A549 (cell line): ENCODE measurements around the gene SLC35F3. TPM values are rescaled to one million over a fixed set of nuclear protein-coding genes. Genes with fewer than 3 reads are reported as not detected.
"Not testable (repeated sequence)": the region's sequence is repeated elsewhere in the genome, so short reads cannot be mapped to it uniquely, and the experiment has no call there.

ENCODE experiments used
- ATAC-seq, 2 experiments: fragments of 200-7000 bp in 1 of 2; fragments of >200 bp in 1 of 2; cut with Nextera tagmentation in 1 of 2; cut with Tn5 transposase in 1 of 2; 3 replicates each; pipeline versions ENCODE4 v1.8.0 to v1.9.1; 2018 to 2020; ENCODE audit warnings: mild to moderate bottlenecking in 1 of 2, moderate library complexity in 1 of 2
- CTCF ChIA-PET: fragments of 300-600 bp; sonication (Branson Sonifier 250); formaldehyde crosslinking; extraction: SDS; loops from one replicate; lab custom pipeline; 2021; ENCODE audit warnings: antibody characterized with exemption, inconsistent platforms; lab: Yijun Ruan, JAX
- POLR2A ChIA-PET: fragments of 350-600 bp; formaldehyde crosslinking; extraction: SDS; loops from one replicate; lab custom pipeline; 2021; ENCODE audit warnings: antibody characterized with exemption, inconsistent platforms; lab: Yijun Ruan, JAX
- DNase-seq, 2 experiments: peaks; one replicate each; pipeline versions ENCODE4 v3.0.0 to v3.0.0-alpha.2; 2011 to 2016; ENCODE audit warnings: low read depth in 1 of 2, low spot score in 1 of 2
- FAIRE-seq: peaks from 2 replicates; lab custom pipeline; 2011; peaks lifted over from hg19 to GRCh38; lab: Jason Lieb, UNC
- H3K27ac ChIP-seq, 2 experiments: fragments of >200 bp; sonication (Bioruptor Twin); formaldehyde crosslinking; 3 replicates each; pipeline ENCODE4 v1.5.1; 2016 to 2017
- H3K4me1 ChIP-seq: fragments of >200 bp; sonication (Bioruptor Twin); formaldehyde crosslinking; 3 replicates; pipeline ENCODE4 v1.6.1; 2016
- H3K4me2 ChIP-seq: fragments of >200 bp; sonication (Bioruptor Twin); formaldehyde crosslinking; 3 replicates; pipeline ENCODE4 v1.6.1; 2016
- H3K4me3 ChIP-seq: fragments of >200 bp; sonication (Bioruptor Twin); formaldehyde crosslinking; 3 replicates; pipeline ENCODE4 v1.5.1; 2016
- H3K9me3 ChIP-seq: fragments of >200 bp; sonication (Bioruptor Twin); formaldehyde crosslinking; 3 replicates; pipeline ENCODE4 v1.6.1; 2016
- BCL3 ChIP-seq: fragments of >200 bp; sonication (Bioruptor Twin); formaldehyde crosslinking; IDR thresholded peaks from 3 replicates; pipeline ENCODE4 v1.6.1; 2016
- CHD4 ChIP-seq: fragments of 200-600 bp; sonication (generic); IDR thresholded peaks from 2 replicates; pipeline ENCODE4 v1.6.1; 2016; ENCODE audit warnings: antibody characterized with exemption, mild to moderate bottlenecking, borderline replicate concordance
- E2F6 ChIP-seq: IDR thresholded peaks from 2 replicates; pipeline ENCODE4 v1.6.1; 2012; ENCODE audit warnings: low read depth, borderline replicate concordance
- EHMT2 ChIP-seq: fragments of 200-600 bp; sonication (generic); IDR thresholded peaks from 2 replicates; pipeline ENCODE4 v1.6.1; 2016; ENCODE audit warnings: antibody characterized with exemption, low read depth, mild to moderate bottlenecking, moderate library complexity
- FOSB ChIP-seq: fragments of 250-450 bp; sonication (Bioruptor Pico); IDR thresholded peaks from 2 replicates; pipeline ENCODE4 v1.5.0; 2020; ENCODE audit warnings: mild to moderate bottlenecking, moderate library complexity
- HMGXB4 ChIP-seq: fragments of 250-450 bp; sonication (Bioruptor Pico); IDR thresholded peaks from 2 replicates; pipeline ENCODE4 v1.5.0; 2021; ENCODE audit warnings: mild to moderate bottlenecking, moderate library complexity, borderline replicate concordance
- JUN ChIP-seq, 2 experiments: fragments of >200 bp; sonication (Bioruptor Twin); formaldehyde crosslinking; IDR thresholded peaks; 2 replicates in 1 of 2; 3 replicates in 1 of 2; pipeline ENCODE4 v1.6.1; 2016 to 2017
- JUNB ChIP-seq: fragments of >200 bp; sonication (Bioruptor Twin); formaldehyde crosslinking; IDR thresholded peaks from 2 replicates; pipeline ENCODE4 v1.6.1; 2016
- RNF2 ChIP-seq: fragments of 200-600 bp; sonication (generic); IDR thresholded peaks from 2 replicates; pipeline ENCODE4 v1.6.1; 2016; ENCODE audit warnings: low read depth, mild to moderate bottlenecking, antibody characterized with exemption, moderate library complexity, borderline replicate concordance
- TFCP2L1 ChIP-seq: fragments of 250-450 bp; sonication (Bioruptor Pico); IDR thresholded peaks from 2 replicates; pipeline ENCODE4 v1.5.0; 2021; ENCODE audit warnings: mild to moderate bottlenecking
- ZSCAN20 ChIP-seq: fragments of 250-450 bp; sonication (Bioruptor Pico); IDR thresholded peaks from 2 replicates; pipeline ENCODE4 v1.8.0; 2022; ENCODE audit warnings: mild to moderate bottlenecking, moderate library complexity
- WGBS: methylation state at CpG from one replicate; pipeline ENCODE4 v1.1.6; 2017; ENCODE audit errors: missing lambda C conversion rate; 5-methylcytosine and 5-hydroxymethylcytosine counted together
- polyA plus RNA-seq, 4 experiments: library from polyadenylated mRNA; depleted of rRNA in 3 of 4; stranded (reverse); fragments of >200 nt; fragmentation: RNase III in 1 of 4; extraction: RNeasy Plus Mini Kit Qiagen cat#74134 plus additional on column Dnase treatment in 1 of 4; gene quantifications; 2 replicates in 3 of 4; 3 replicates in 1 of 4; pipeline ENCODE4 v1.2.3, GENCODE V29; 2011 to 2017

Gene SLC35F3
- polyA plus RNA-seq, 2 of the 4 experiments (the other 2 are of a cell fraction): 5.5 to 7.8 TPM

DNA sequence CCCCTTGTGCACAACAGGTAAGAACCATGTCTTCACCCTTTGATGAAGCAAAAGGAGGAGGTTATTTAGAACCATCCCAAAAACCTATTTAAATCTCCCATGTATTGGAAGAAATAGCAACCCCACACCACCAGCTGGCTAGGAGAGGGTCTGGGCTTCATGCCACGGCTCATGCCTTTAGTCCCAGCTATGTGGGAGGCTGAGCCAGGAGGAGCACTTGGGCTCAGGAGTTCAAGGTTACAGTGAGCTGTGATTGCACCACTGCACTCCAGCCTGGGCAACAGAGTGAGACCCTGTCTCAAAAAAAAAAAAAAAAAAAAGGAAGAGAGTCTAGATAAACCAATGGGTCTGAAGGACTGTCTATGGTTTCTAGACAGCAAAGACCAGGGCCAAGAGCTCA lies 270.9 kb downstream of the SLC35F3 start:
- WGBS: 67% methylated on average over 1 of the region's 1 CpG
- DNase-seq (no peak), FAIRE-seq (no peak), ATAC-seq (no peak)
- ChIA-PET CTCF (interaction anchor here (1.5 to 1.6 kb wide), 2 partner anchors 13 to 61 kb away, joined by 4 to 6 read pairs; no protein-coding TSS in a partner anchor), POLR2A (no interaction called here)
- Histone ChIP-seq H3K27ac (no peak overlapping the region), H3K4me1 (no peaks in the 10 kb centered on the region), H3K4me3 (no peak overlapping the region), H3K9me3 (peaks cover 4% of the 10 kb centered on the region; the same call in 1 of the 3 replicates), H3K4me2 (no peak overlapping the region)
- TF ChIP-seq JUN (IDR thresholded peaks at IDR 0.05): no peak
- TF ChIP-seq FOSB (CRISPR knock-in tag): no peak

DNA sequence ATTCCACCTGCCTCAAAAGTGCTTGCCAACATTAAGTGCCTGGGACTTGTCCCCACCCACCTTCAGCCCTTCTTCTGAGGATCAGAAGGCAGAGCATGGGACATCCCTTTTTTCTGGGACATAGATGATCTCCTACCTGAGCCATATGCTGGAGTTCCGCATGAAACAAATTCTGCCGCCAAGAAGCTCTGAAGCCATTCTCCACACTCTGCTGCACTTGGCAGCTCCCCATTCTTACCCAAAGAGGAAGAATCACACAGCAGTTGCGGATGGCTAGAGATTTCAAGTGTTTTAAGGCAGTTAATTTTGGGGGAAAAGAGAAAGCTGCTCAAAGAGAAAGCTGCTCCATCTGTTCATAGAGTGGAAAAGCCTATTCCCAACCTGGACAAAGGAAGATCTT lies 271.5 kb downstream of the SLC35F3 start:
- ATAC-seq: no peak
- CTCF ChIA-PET: interaction anchor here (1.0 to 1.6 kb wide), 3 partner anchors 9 to 61 kb away, joined by 4 to 6 read pairs (median 4); no protein-coding TSS in a partner anchor
- no peak for TF ChIP-seq HMGXB4 (CRISPR knock-in tag)
- no peak for TF ChIP-seq RNF2
- no peak for TF ChIP-seq JUNB
- no peak for TF ChIP-seq ZSCAN20
- no peak for TF ChIP-seq FOSB (CRISPR knock-in tag)
- TF ChIP-seq, all 56 proteins: peak for 0
- no peak for FAIRE-seq
- DNase-seq: no peak
- peaks cover 4% of the 10 kb centered on the region; the same call in 1 of the 3 replicates for H3K9me3 ChIP-seq
- POLR2A ChIA-PET: no interaction called here
- 98% methylated on average over 3 of the region's 3 CpGs for WGBS
- H3K4me3 ChIP-seq: no peak overlapping the region
- H3K4me2 ChIP-seq: no peak overlapping the region
- H3K4me1 ChIP-seq: no peaks in the 10 kb centered on the region
- H3K27ac ChIP-seq: no peak overlapping the region

DNA sequence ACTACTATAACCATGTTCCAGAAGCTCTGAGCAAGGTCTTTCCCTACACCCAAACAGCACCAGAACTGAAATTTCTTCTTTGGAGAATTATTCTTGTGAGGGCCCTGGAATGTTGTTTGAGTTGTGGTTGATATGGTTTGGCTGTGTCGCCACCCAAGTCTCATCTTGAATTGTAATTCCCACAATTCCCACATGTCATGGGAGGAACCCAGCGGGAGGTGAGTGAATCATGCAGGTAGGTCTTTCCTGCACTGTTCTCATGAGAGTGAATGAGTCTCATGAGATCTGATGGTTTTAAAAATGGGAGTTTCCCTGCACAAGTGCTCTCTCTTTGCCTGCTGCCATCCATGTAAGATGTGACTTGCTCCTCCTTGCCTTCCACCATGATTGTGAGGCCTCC lies 272.4 kb downstream of the SLC35F3 start:
- POLR2A ChIA-PET, H3K27ac ChIP-seq, H3K4me2 ChIP-seq, FAIRE-seq, ATAC-seq, H3K4me1 ChIP-seq, H3K9me3 ChIP-seq, H3K4me3 ChIP-seq, DNase-seq: not testable (repeated sequence)
- CTCF ChIA-PET: interaction anchor here (0.9 to 1.6 kb wide), 4 partner anchors 8 to 62 kb away, joined by 3 to 6 read pairs (median 4); no protein-coding TSS in a partner anchor
- 100% methylated on average over 2 of the region's 2 CpGs for WGBS

DNA sequence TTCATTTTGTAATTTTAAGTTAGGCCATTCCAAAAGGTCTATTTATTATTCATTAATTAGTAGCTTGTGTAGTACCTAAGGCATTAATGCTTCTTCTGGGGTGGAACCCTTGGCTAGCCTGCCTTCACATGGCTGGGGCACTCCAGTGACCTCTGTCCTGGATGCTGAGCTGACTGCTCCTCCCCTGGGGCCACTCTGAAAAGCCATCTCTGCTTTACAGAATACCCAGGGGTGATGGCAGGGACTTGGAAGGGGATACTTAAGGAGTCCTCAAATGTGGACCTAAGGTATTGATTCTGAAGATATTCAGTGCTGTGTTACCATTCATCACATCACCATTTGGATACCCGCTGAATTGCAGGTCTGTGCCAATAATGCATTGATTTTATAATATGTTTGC lies 281.0 kb downstream of the SLC35F3 start:
- H3K4me2 ChIP-seq: peak overlapping the region; percentile 64
- peak; percentile 54 to 61 for ATAC-seq
- POLR2A ChIA-PET: no interaction called here
- peaks cover 21% of the 10 kb centered on the region for H3K9me3 ChIP-seq
- H3K4me1 ChIP-seq: peaks cover 29% of the 10 kb centered on the region
- no peak for FAIRE-seq
- H3K4me3 ChIP-seq: no peak overlapping the region
- WGBS: 62% methylated on average over 1 of the region's 1 CpG
- CTCF ChIA-PET: interaction anchor here (1.1 to 6.9 kb wide), 6 partner anchors 9 to 141 kb away, joined by 3 to 39 read pairs (median 4); no protein-coding TSS in a partner anchor
- DNase-seq: no peak
- H3K27ac ChIP-seq: peak overlapping the region; percentile 63 to 77
- TF ChIP-seq TFCP2L1 (CRISPR knock-in tag) (no peak), E2F6 (no peak), BCL3 (no peak), EHMT2 (no peak), RNF2 (no peak), CHD4 (no peak)
